ENCODE results near the gene RIPOR2.

- TF ChIP-seq, protein P1, sequence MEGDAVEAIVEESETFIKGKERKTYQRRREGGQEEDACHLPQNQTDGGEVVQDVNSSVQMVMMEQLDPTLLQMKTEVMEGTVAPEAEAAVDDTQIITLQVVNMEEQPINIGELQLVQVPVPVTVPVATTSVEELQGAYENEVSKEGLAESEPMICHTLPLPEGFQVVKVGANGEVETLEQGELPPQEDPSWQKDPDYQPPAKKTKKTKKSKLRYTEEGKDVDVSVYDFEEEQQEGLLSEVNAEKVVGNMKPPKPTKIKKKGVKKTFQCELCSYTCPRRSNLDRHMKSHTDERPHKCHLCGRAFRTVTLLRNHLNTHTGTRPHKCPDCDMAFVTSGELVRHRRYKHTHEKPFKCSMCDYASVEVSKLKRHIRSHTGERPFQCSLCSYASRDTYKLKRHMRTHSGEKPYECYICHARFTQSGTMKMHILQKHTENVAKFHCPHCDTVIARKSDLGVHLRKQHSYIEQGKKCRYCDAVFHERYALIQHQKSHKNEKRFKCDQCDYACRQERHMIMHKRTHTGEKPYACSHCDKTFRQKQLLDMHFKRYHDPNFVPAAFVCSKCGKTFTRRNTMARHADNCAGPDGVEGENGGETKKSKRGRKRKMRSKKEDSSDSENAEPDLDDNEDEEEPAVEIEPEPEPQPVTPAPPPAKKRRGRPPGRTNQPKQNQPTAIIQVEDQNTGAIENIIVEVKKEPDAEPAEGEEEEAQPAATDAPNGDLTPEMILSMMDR (IDR thresholded peaks at IDR 0.05) = no peak
- no peak for TF ChIP-seq POLR2A (IDR thresholded peaks at IDR 0.05)
Measured at GRCh38 chr6:24901698-24902328, 33.9 kb downstream of the RIPOR2 start.

Data from Peyer's patch (tissue), 4 donors.